Mucosa of rectum (tissue), 2 donors: ENCODE measurements around the gene ARHGEF17.
"Not testable (repeated sequence)": the region's sequence is repeated elsewhere in the genome, so short reads cannot be mapped to it uniquely, and the experiment has no call there.

Source experiments
- H3K27ac ChIP-seq, 2 donors: one replicate each; pipeline ENCODE4 v1.7.0; 2013; ENCODE audit warnings: inconsistent platforms in 2 of 2, low read depth in 2 of 2, low read length in 2 of 2
- H3K27me3 ChIP-seq, 2 donors: one replicate each; pipeline ENCODE4 v1.7.0; 2013; ENCODE audit warnings: low read length in 2 of 2; ENCODE audit not compliant: control insufficient read depth in 2 of 2, insufficient read depth in 2 of 2
- H3K36me3 ChIP-seq, 2 donors: one replicate each; pipeline ENCODE4 v1.7.0; 2013; ENCODE audit warnings: low read length in 2 of 2; ENCODE audit not compliant: control insufficient read depth in 2 of 2, insufficient read depth in 2 of 2
- H3K4me1 ChIP-seq, 2 donors: one replicate each; pipeline ENCODE4 v1.7.0; 2013; ENCODE audit warnings: low read length in 2 of 2, mild to moderate bottlenecking in 1 of 2; ENCODE audit not compliant: control insufficient read depth in 2 of 2, insufficient read depth in 2 of 2
- H3K4me3 ChIP-seq, 2 donors: one replicate each; pipeline ENCODE4 v1.7.0; 2013; ENCODE audit warnings: low read length in 2 of 2
- H3K9ac ChIP-seq, 2 donors: one replicate each; pipeline ENCODE4 v1.7.0; 2013; ENCODE audit warnings: low read length in 2 of 2, low read depth in 1 of 2, mild to moderate bottlenecking in 1 of 2
- H3K9me3 ChIP-seq, 2 donors: one replicate each; pipeline ENCODE4 v1.7.0; 2013; ENCODE audit warnings: low read length in 2 of 2; ENCODE audit not compliant: control insufficient read depth in 2 of 2
- donor health status: healthy.
- donor health status: Normal muscosa, but diverticular disease.

Gene ARHGEF17

GRCh38 chr11:73267906-73268540, 40.1 kb upstream of the ARHGEF17 start:
- Histone ChIP-seq H3K27ac (no peak overlapping the region), H3K9ac (no peak overlapping the region), H3K9me3 (no peaks in the 10 kb centered on the region), H3K27me3 (peaks cover 12% of the 10 kb centered on the region in 2 donors), H3K4me3 (no peak overlapping the region), H3K4me1 (peaks cover 12 to 14% of the 10 kb centered on the region in 2 donors), H3K36me3 (no peaks in the 10 kb centered on the region)

DNA sequence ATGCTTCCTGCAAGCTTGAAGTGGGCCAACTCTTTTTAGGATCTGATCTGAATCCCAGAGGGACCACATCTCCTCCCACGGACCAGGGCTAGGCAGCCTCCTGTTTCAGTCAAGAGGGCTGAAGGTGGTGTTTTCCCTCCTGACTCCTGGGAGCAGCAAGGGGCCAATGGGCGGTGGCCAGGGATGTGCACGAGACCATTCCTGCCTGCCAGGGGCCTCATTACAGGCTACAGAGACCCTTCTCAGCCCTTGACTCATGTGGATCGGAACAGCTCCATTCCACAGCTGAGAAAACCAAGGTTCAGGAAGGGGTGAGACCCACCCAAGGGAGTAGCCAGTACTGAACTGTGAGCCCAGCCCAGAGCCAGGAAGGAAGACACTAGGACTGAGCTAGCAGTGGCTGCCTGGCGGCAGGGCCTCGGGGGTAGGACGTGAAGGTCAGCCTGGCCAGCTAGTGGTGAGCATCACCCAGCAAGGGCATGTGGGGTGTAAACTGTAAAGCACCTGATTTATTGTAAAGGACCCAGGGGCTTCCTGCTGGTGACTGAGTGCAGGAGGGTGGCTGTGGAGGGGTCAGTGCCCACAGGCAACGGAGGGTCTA, 39.3 kb upstream of the ARHGEF17 start:
- H3K4me3 ChIP-seq, result no peak overlapping the region
- no peaks in the 10 kb centered on the region for H3K36me3 ChIP-seq
- no peak overlapping the region for H3K27ac ChIP-seq
- H3K9me3 ChIP-seq, result no peaks in the 10 kb centered on the region
- H3K9ac ChIP-seq, result no peak overlapping the region
- H3K27me3 ChIP-seq, result peaks cover 5 to 7% of the 10 kb centered on the region in 2 donors
- peaks cover 12 to 14% of the 10 kb centered on the region in 2 donors for H3K4me1 ChIP-seq

DNA sequence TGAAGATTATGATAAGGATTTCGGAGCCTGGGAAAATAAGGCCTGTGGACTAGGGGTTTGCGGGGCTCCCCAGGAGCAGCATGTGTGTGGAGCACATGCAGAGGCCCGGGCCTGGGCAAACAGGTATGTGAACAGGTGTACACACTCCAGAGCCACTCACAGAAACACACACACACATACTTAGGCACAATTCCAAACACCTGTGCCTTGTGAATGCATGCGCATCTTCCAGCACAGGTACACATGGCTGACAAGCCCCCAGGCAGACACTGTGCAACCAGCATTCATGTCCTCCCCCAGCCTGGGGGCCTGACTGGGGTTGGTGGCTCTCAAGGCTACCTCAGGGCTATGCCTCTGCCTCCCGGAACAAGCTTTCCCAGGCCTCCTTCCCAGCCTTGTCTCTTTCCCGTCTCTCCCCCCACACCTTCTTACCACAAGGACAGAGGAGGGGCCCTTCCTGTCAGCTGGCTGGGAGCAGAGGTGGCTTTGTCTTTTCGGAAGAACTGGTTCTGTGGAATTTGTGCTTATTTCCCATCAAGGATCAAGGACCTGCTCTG, 38.5 kb upstream of the ARHGEF17 start:
- Histone ChIP-seq H3K9me3 (no peaks in the 10 kb centered on the region), H3K27me3 (peaks cover 5% of the 10 kb centered on the region in 2 donors), H3K36me3 (no peaks in the 10 kb centered on the region), H3K27ac (no peak overlapping the region), H3K9ac (no peak overlapping the region), H3K4me1 (peaks cover 12 to 14% of the 10 kb centered on the region in 2 donors), H3K4me3 (no peak overlapping the region)

DNA sequence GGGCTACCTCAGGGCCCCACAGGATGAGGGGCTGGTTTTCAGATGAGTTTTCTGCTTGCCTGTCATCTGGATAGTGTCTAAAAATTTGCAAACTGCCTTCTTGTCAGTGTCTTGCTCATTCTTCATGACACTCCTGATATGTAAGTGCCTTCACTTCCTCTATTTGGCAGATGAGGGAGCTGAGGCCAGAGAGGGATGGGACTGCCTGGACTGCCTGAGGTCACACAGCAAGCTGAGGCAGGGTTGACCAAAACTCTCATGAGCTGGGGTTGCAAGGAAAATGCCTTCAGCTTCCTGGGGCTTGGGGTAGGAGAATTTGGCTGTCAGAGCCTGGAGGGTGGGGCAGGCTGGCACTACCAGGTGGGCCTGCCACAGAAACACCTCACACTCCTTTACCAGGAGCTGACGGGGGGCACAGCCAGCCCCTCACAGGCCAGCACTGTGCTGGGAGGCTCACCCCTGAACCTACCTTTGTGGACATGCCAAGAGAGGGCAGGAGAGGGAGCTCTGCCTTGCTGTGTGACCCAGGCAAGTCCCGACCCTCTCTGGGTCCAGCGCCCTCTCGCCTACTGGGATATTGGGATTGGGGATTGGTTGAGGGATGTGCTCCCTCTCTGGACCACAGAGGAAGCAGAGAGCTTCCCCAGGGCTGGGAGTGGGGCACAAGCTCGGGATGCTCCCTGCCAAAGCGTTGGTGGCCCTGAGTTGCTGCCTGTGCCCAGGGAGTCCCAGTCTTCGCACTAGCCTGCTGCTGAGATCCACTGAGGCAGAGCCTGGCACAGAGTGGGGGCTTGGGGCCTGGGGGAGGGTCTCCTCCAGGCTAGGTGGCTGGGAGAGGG, 37.8 kb upstream of the ARHGEF17 start:
- Histone ChIP-seq H3K27ac (no peak overlapping the region), H3K9ac (no peak overlapping the region), H3K9me3 (no peaks in the 10 kb centered on the region), H3K36me3 (no peaks in the 10 kb centered on the region), H3K27me3 (no peaks in the 10 kb centered on the region), H3K4me3 (no peak overlapping the region), H3K4me1 (peaks cover 12 to 14% of the 10 kb centered on the region in 2 donors)

DNA sequence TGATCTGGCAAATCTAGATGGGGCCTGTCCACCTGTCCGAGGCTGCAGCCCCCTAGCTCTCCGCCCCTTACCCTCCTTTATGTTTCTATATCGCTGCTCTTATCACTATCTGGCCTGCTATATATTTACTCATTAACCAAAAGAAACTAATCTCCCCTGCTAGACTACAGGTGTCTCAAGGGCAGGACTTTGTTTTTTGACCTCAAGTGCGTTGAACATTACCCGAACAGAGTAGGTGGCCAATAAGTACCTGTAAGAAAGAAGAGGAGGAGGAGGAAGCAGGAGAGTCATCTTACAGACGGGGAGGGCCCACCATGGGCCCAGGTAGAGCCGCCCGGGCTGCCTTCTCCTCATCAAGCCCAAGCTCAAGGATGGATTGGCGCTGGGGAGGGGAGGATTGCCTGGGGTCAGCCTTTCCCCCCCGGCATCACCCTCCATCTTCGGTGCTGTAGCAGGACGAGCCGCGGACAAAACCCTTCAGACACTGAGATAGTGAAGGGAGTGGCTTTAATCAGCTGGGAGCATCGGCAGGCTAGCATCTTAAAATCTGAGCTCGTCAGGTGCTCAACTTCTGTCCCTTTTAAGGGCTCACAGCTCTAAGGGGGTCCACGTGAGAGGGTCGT, 37.1 kb upstream of the ARHGEF17 start:
- no peaks in the 10 kb centered on the region for H3K27me3 ChIP-seq
- no peak overlapping the region for H3K9ac ChIP-seq
- peaks cover 12 to 14% of the 10 kb centered on the region in 2 donors for H3K4me1 ChIP-seq
- no peaks in the 10 kb centered on the region for H3K9me3 ChIP-seq
- peak overlapping the region in 1 of 2 donors; percentile 16 for H3K27ac ChIP-seq
- H3K36me3 ChIP-seq, result no peaks in the 10 kb centered on the region
- no peak overlapping the region for H3K4me3 ChIP-seq

- H3K9me3 ChIP-seq, result not testable (repeated sequence)
These were observed 36.6 kb upstream of the ARHGEF17 start for GRCh38 chr11:73271478-73271865.

DNA sequence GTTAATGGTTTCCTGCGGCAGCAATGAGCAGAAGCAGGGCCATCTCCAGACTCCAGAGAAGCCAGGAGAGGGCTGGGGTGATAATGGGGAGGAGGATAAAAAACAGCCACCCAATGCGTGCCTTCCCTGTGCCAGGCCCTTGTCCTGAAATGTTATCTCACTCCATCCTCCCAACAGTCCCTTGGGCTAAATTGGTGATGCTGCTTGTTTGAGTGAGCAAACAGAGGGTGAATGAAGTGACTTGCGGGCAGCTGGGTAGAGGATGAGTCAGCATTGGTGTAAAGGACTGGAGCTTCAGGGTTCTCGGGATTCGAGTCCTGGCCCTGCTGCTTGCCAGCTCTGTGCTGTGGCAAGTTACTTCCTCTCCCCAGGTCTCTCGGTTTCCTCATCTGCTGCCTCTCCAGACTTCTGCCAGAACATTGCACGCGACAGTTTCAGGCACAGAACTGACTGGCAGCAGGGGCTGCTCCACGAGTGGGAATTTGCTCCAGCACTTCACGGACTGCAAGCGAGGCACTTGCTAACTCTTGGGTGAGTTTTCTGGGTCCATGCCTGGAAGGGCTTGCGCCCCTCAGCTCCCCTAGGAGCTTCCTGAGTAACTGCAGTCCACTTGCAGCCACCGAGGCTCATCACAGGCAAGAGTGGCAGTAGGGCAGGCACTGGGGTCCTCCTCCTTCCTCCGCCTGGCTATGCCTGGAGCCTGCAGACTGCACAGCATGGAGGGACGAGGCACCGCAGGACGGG, 36.0 kb upstream of the ARHGEF17 start, which contains the start of gene P2RY6:
P2RY6 (plus strand) TSS at position 403 of the 744 bp plus-strand sequence. CDS start 24,181 bp downstream, outside the sequence.
- H3K27ac ChIP-seq, result peak within 1 kb of the TSS; percentile 40 to 43
- no peaks in the 10 kb centered on the region for H3K27me3 ChIP-seq
- H3K9me3 ChIP-seq, result no peaks in the 10 kb centered on the region
- no peaks in the 10 kb centered on the region for H3K36me3 ChIP-seq
- peak within 1 kb of the TSS in 1 of 2 donors; percentile 42 for H3K4me3 ChIP-seq
- H3K9ac ChIP-seq, result peak within 1 kb of the TSS in 1 of 2 donors; percentile 17
- H3K4me1 ChIP-seq, result peaks cover 12 to 14% of the 10 kb centered on the region in 2 donors

More at GRCh38 chr11:73271478-73271865, 36.6 kb upstream of the ARHGEF17 start:
- not testable (repeated sequence) for H3K4me3 ChIP-seq, H3K27me3 ChIP-seq, H3K9ac ChIP-seq, H3K36me3 ChIP-seq
- Histone ChIP-seq H3K4me1 (peaks cover 12 to 14% of the 10 kb centered on the region in 2 donors), H3K27ac (peak overlapping the region in 1 of 2 donors; percentile 16)

- H3K4me3 ChIP-seq, result no peak overlapping the region
- no peaks in the 10 kb centered on the region for H3K9me3 ChIP-seq
- H3K4me1 ChIP-seq, result peaks cover 12 to 14% of the 10 kb centered on the region in 2 donors
- no peaks in the 10 kb centered on the region for H3K27me3 ChIP-seq
- H3K27ac ChIP-seq, result peak overlapping the region in 1 of 2 donors; percentile 43
- no peak overlapping the region for H3K9ac ChIP-seq
- H3K36me3 ChIP-seq, result no peaks in the 10 kb centered on the region
These were observed 35.4 kb upstream of the ARHGEF17 start for GRCh38 chr11:73272680-73273038.

DNA sequence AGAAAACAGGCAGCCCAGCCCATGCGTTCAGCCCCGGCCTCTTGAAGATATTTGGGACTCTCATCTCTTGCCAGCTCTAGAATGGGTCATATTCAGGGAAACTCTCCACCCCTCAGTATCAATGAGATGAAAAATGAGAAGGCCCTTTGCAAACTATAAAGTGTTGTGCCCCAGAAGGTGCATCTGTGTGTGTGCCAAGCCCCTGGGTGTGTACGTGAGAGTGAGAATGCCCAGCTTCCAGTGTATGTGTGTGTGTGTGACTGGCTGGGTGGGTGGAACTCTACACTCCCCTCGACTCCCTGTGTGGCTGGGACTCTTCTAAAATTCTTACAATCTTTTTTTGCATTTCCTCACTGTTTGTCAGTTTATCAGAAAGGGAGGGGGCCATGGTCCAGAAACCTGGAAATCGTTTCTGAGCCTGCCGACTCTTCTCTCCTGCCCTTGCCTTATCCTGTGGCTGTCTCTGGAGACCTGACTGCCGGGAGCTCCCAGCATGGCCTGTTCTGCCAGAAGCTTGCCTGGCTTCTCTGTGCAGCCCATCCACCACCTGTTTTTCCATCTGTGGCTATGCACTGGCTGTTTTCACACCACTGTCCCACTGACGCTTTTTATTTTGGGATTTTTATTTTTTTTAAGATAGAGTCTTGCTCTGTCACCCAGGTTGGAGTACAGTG, 34.7 kb upstream of the ARHGEF17 start:
- no peaks in the 10 kb centered on the region for H3K27me3 ChIP-seq
- no peaks in the 10 kb centered on the region for H3K36me3 ChIP-seq
- H3K4me1 ChIP-seq, result peaks cover 12 to 14% of the 10 kb centered on the region in 2 donors
- H3K9ac ChIP-seq, result no peak overlapping the region
- peak overlapping the region in 1 of 2 donors; percentile 42 for H3K4me3 ChIP-seq
- H3K27ac ChIP-seq, result peak overlapping the region in 1 of 2 donors; percentile 16
- H3K9me3 ChIP-seq, result no peaks in the 10 kb centered on the region
